Lower lobe of right lung (tissue), 2 donors: ENCODE measurements around the gene PHAF1. TPM values are rescaled to one million over a fixed set of nuclear protein-coding genes. Genes with fewer than 3 reads are reported as not detected.

Experiments
- ATAC-seq, 2 donors: fragments of 200-7000 bp; cut with Tn5 transposase; one replicate each; pipeline ENCODE4 v1.9.1; 2020 to 2022; ENCODE audit warnings: mild to moderate bottlenecking in 2 of 2, moderate library complexity in 2 of 2
- DNase-seq: peaks from one replicate; pipeline ENCODE4 v3.0.0-alpha.2; 2020
- H3K27ac ChIP-seq: fragments of 200-600 bp; one replicate; pipeline ENCODE4 v1.8.0; 2022
- H3K27me3 ChIP-seq: fragments of 200-600 bp; one replicate; pipeline ENCODE4 v1.8.0; 2022; ENCODE audit warnings: low read depth
- H3K36me3 ChIP-seq: fragments of 200-600 bp; one replicate; pipeline ENCODE4 v1.8.0; 2022; ENCODE audit warnings: mild to moderate bottlenecking
- H3K4me1 ChIP-seq: fragments of 200-600 bp; one replicate; pipeline ENCODE4 v1.8.0; 2022
- H3K4me3 ChIP-seq: fragments of 200-600 bp; one replicate; pipeline ENCODE4 v1.8.0; 2022; ENCODE audit warnings: mild to moderate bottlenecking
- H3K9me3 ChIP-seq: fragments of 200-600 bp; one replicate; pipeline ENCODE4 v1.8.0; 2022
- CTCF ChIP-seq: fragments of 200-600 bp; IDR thresholded peaks from one replicate; pipeline ENCODE4 v1.8.0; 2022; ENCODE audit warnings: antibody characterized with exemption, mild to moderate bottlenecking
- intact Hi-C: fragments of 100-400 bp; cut with DNase I; formaldehyde crosslinking; loops from one replicate; pipeline ENCODE4 v1.11.0; 2022
- total RNA-seq: library from RNA; stranded (reverse); fragmentation: NEBNext Ultra II Directional; extraction: Animal tissue kit (Norgen Biotek cat#: 25700); gene quantifications from one replicate; pipeline ENCODE4 v1.2.1, GENCODE V29; 2021
- donor health status: DM: no; HTN: yes; CAD: no; lungs with severe emphysema.

PHAF1 gene
- total RNA-seq, 1 donor from 2014 or later = 21.7 TPM

DNA sequence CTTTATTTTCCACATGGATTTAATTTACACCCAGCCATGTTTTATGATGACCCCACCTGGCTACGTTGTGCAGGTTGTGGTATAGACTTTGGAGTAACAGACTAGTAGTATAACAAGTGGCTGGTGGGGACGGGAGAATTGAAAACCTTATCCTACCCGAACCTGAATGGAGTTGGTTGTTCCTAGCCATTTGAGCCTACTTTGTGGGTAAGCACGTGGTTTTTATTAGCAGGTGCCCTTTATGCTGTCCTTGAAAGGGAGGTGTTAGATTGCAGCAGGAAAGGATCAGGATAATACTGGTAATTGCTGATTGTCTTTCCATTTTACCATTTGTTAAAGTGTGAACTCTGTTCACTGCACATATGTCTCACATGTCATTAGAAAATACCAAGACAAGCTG is 31.9 kb upstream of the PHAF1 start:
- no peaks in the 10 kb centered on the region for H3K4me1 ChIP-seq

DNA sequence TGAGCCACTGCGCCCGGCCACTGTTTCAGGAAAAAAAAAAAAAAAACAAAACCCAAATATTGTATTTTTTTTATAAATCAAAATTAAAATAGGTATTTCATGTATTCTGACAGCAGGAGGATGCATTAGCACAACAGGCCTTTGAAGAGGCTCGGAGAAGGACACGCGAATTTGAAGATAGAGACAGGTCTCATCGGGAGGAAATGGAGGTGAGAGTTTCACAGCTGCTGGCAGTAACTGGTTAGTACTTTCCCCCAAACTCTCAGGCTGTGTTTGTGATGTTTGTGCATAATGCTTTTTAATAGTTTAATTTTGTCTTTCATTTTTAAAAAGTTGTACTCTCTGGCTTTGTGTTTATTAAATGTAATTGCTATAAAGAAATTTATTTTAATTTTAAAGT is 27.6 kb upstream of the PHAF1 start:
- intact Hi-C loops = no loop called here
- no peaks in the 10 kb centered on the region for H3K9me3 ChIP-seq
- no peak for TF ChIP-seq CTCF

More for the DNA sequence above, 31.9 kb upstream of the PHAF1 start:
- intact Hi-C loops = no loop called here
- Histone ChIP-seq H3K27me3 (no peaks in the 10 kb centered on the region), H3K4me3 (no peak overlapping the region), H3K9me3 (no peaks in the 10 kb centered on the region), H3K36me3 (peaks cover 45% of the 10 kb centered on the region), H3K27ac (no peak overlapping the region)
- DNase-seq (no peak), ATAC-seq (no peak)
- no peak for TF ChIP-seq CTCF

DNA sequence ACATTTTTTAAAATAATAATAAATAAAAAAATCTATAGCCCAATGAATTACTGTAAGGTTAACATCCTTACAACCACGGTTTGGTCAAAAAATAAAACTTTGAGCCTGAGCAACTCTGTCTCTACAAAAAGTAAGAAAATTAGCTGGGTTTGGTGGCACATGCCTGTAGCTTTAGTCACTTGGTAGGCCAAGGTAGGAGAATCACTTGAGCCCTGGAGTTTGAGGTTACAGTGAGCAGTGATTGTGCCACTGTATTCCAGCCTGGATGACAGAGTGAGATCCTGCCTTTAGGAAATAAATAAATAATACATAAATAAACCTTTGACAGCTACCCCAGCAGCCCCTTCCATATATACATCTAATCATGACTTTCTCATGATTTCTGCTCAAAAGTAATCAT is 26.9 kb upstream of the PHAF1 start:
- Histone ChIP-seq H3K4me1 (peaks cover 4% of the 10 kb centered on the region), H3K36me3 (peaks cover 36% of the 10 kb centered on the region), H3K4me3 (no peak overlapping the region), H3K9me3 (no peaks in the 10 kb centered on the region), H3K27me3 (no peaks in the 10 kb centered on the region), H3K27ac (no peak overlapping the region)
- ATAC-seq (no peak), DNase-seq (no peak)
- intact Hi-C loops = no loop called here
- TF ChIP-seq CTCF = no peak

More for the DNA sequence above, 27.6 kb upstream of the PHAF1 start:
- Histone ChIP-seq H3K36me3 (peaks cover 38% of the 10 kb centered on the region), H3K27ac (no peak overlapping the region), H3K4me1 (peaks cover 4% of the 10 kb centered on the region), H3K4me3 (no peak overlapping the region), H3K27me3 (no peaks in the 10 kb centered on the region)
- ATAC-seq (no peak), DNase-seq (no peak)

GRCh38 chr16:67084345-67085028 is 25.3 kb upstream of the PHAF1 start:
- no peak for ATAC-seq
- intact Hi-C loops = no loop called here
- no peak for DNase-seq

DNA sequence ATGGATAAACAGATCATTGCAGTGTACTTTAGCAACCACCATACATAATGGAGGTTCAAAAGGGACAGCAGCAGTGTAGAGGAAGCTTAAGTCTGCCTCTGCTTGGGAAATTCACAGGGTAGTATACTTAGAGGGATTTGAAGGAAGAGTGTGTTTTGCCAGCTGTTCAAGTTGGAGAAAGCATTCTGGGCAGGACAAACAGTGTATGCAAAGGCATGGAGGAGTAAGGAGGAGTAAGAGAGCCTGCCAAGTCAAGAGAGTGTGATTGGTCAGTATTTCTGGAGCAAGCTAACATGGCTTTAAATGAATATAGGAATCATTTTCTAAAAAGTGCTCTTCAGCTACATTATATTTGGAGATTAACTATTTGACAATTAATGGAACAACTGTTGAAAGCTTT is 22.9 kb upstream of the PHAF1 start:
- DNase-seq = no peak
- no peak for ATAC-seq
- Histone ChIP-seq H3K27ac (no peak overlapping the region), H3K4me1 (peaks cover 10% of the 10 kb centered on the region), H3K9me3 (no peaks in the 10 kb centered on the region), H3K36me3 (peaks cover 29% of the 10 kb centered on the region), H3K27me3 (no peaks in the 10 kb centered on the region), H3K4me3 (no peak overlapping the region)
- intact Hi-C loops = no loop called here
- no peak for TF ChIP-seq CTCF

More at GRCh38 chr16:67084345-67085028, 25.3 kb upstream of the PHAF1 start:
- no peak for TF ChIP-seq CTCF
- Histone ChIP-seq H3K4me1 (peaks cover 4% of the 10 kb centered on the region), H3K4me3 (no peak overlapping the region), H3K27me3 (no peaks in the 10 kb centered on the region), H3K9me3 (no peaks in the 10 kb centered on the region), H3K36me3 (peaks cover 30% of the 10 kb centered on the region), H3K27ac (no peak overlapping the region)
